WTC11 (cell line): Measurements from ENCODE around the gene LHX2. TPM values are rescaled to one million over a fixed set of nuclear protein-coding genes. Genes with fewer than 3 reads are reported as not detected.

Experiments used
- ATAC-seq: fragments of 200-7000 bp; cut with Tn5 transposase; 2 replicates; pipeline ENCODE4 v1.10.0; 2021; ENCODE audit warnings: mild to moderate bottlenecking, moderate library complexity
- CTCF ChIA-PET: fragments of 300-600 bp; sonication (Branson Sonifier 250); formaldehyde crosslinking; loops from one replicate; lab custom pipeline; 2021; ENCODE audit warnings: antibody characterized with exemption; lab: Charles Lee
- POLR2A ChIA-PET: fragments of 350-600 bp; sonication (Branson Sonifier 250); formaldehyde crosslinking; loops from one replicate; lab custom pipeline; 2021; ENCODE audit warnings: antibody characterized with exemption; lab: Charles Lee
- DNase-seq: peaks from one replicate; pipeline ENCODE4 v3.0.0; 2021; ENCODE audit warnings: low spot score
- H3K27ac Mint-ChIP-seq: 2 replicates; pipeline ENCODE4 v1.8.0; 2021; ENCODE audit warnings: mixed read lengths
- H3K27me3 Mint-ChIP-seq: 2 replicates; pipeline ENCODE4 v1.8.0; 2021; ENCODE audit warnings: low read depth, mild to moderate bottlenecking, moderate library complexity, mixed read lengths
- H3K36me3 Mint-ChIP-seq: 2 replicates; pipeline ENCODE4 v1.8.0; 2021; ENCODE audit warnings: mixed read lengths
- H3K4me1 Mint-ChIP-seq: 2 replicates; pipeline ENCODE4 v1.8.0; 2022; ENCODE audit warnings: mixed read lengths
- H3K4me3 Mint-ChIP-seq: 2 replicates; pipeline ENCODE4 v1.8.0; 2021; ENCODE audit warnings: mild to moderate bottlenecking, moderate library complexity, mixed read lengths
- H3K9me3 Mint-ChIP-seq: 2 replicates; pipeline ENCODE4 v1.8.0; 2021; ENCODE audit warnings: mixed read lengths
- ESRRA ChIP-seq: sonication (generic); formaldehyde crosslinking; IDR thresholded peaks from 2 replicates; pipeline ENCODE4 v1.8.1; 2022; ENCODE audit warnings: mild to moderate bottlenecking, missing genetic modification reagents, borderline replicate concordance
- JAZF1 ChIP-seq: fragments of 250-450 bp; sonication (Bioruptor Pico); IDR thresholded peaks from 2 replicates; pipeline ENCODE4 v1.9.0; 2021; ENCODE audit warnings: moderate library complexity, mild to moderate bottlenecking, inconsistent platforms
- JUN ChIP-seq: sonication (generic); formaldehyde crosslinking; IDR thresholded peaks from 2 replicates; pipeline ENCODE4 v1.8.0; 2023; ENCODE audit warnings: mild to moderate bottlenecking, missing genetic modification reagents
- PRRX2 ChIP-seq: fragments of 250-450 bp; sonication (Bioruptor Pico); IDR thresholded peaks from 2 replicates; pipeline ENCODE4 v1.8.0; 2021; ENCODE audit warnings: mild to moderate bottlenecking
- SMAD3 ChIP-seq: sonication (generic); formaldehyde crosslinking; IDR thresholded peaks from 2 replicates; pipeline ENCODE4 v1.8.0; 2022; ENCODE audit warnings: missing genetic modification reagents, mild to moderate bottlenecking, borderline replicate concordance
- TEAD1 ChIP-seq: sonication (generic); formaldehyde crosslinking; IDR thresholded peaks from 2 replicates; pipeline ENCODE4 v1.8.0; 2022; ENCODE audit warnings: mild to moderate bottlenecking, missing genetic modification reagents
- ZBTB21 ChIP-seq: sonication (generic); formaldehyde crosslinking; IDR thresholded peaks from 2 replicates; pipeline ENCODE4 v1.8.1; 2023; ENCODE audit warnings: mild to moderate bottlenecking, missing genetic modification reagents, borderline replicate concordance
- ZNF423 ChIP-seq: fragments of 250-450 bp; sonication (Bioruptor Pico); IDR thresholded peaks from 2 replicates; pipeline ENCODE4 v2.1.2; 2022; ENCODE audit warnings: mild to moderate bottlenecking, moderate library complexity
- ZNF671 ChIP-seq: fragments of 250-450 bp; sonication (Bioruptor Pico); IDR thresholded peaks from 2 replicates; pipeline ENCODE4 v1.8.0; 2021; ENCODE audit warnings: mild to moderate bottlenecking
- total RNA-seq: library from RNA; stranded (reverse); gene quantifications from 3 replicates; pipeline ENCODE4 v1.2.3, GENCODE V29; 2021
- TF ChIP-seq, protein P1 (sequence below): sonication (generic); formaldehyde crosslinking; IDR thresholded peaks from 2 replicates; pipeline ENCODE4 v1.8.1; 2022; ENCODE audit warnings: low read depth, mild to moderate bottlenecking, moderate library complexity, missing genetic modification reagents, borderline replicate concordance
- TF ChIP-seq, protein P2 (sequence below): sonication (generic); formaldehyde crosslinking; conservative IDR thresholded peaks from 2 replicates; pipeline ENCODE4 v1.8.1; 2023; ENCODE audit warnings: mild to moderate bottlenecking, low read depth, missing genetic modification reagents, moderate library complexity
- TF ChIP-seq, protein P3 (sequence below): sonication (generic); formaldehyde crosslinking; IDR thresholded peaks from 2 replicates; pipeline ENCODE4 v1.8.0; 2023; ENCODE audit warnings: mild to moderate bottlenecking, missing genetic modification reagents
- TF ChIP-seq, protein P4 (sequence below): sonication (generic); formaldehyde crosslinking; IDR thresholded peaks from 2 replicates; pipeline ENCODE4 v1.8.1; 2022; ENCODE audit warnings: mild to moderate bottlenecking, missing genetic modification reagents, moderate library complexity, borderline replicate concordance
- TF ChIP-seq, protein P5 (sequence below): sonication (generic); formaldehyde crosslinking; IDR thresholded peaks from 2 replicates; pipeline ENCODE4 v1.8.1; 2022; ENCODE audit warnings: mild to moderate bottlenecking, moderate library complexity, missing genetic modification reagents
- TF ChIP-seq, protein P6 (sequence below): sonication (generic); formaldehyde crosslinking; IDR thresholded peaks from 2 replicates; pipeline ENCODE4 v1.8.1; 2023; ENCODE audit warnings: mild to moderate bottlenecking, moderate library complexity, missing genetic modification reagents

LHX2 gene
- total RNA-seq, 1 experiment from 2014 or later = 0.42 TPM

DNA sequence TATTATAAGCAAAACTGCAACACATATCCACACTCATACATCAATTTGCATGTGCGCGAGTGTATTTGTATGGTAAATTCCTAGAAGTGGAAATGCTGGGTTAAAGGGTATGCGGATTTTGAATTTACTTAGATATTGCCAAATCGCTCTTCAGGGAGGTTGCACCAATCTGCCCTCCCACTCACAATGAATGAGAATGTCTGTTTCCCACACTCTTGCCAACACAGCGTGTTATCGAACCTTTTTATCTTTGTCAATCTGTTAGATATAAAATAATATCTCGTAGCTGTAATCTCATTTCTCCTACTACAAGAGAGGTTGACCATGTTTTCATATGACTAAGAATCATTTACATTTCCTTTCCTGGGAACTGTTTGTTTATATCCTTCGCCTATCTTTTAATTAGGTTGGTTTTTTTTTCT, 35.7 kb downstream of the LHX2 start:
- TF ChIP-seq TEAD1 (CRISPR knock-in tag) = no peak
- TF ChIP-seq, protein P1, sequence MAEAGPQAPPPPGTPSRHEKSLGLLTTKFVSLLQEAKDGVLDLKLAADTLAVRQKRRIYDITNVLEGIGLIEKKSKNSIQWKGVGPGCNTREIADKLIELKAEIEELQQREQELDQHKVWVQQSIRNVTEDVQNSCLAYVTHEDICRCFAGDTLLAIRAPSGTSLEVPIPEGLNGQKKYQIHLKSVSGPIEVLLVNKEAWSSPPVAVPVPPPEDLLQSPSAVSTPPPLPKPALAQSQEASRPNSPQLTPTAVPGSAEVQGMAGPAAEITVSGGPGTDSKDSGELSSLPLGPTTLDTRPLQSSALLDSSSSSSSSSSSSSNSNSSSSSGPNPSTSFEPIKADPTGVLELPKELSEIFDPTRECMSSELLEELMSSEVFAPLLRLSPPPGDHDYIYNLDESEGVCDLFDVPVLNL (CRISPR knock-in tag) = no peak
- TF ChIP-seq SMAD3 (CRISPR knock-in tag) = no peak
- no peak for TF ChIP-seq JAZF1 (CRISPR knock-in tag)
- TF ChIP-seq ZBTB21 (CRISPR knock-in tag) = no peak
- TF ChIP-seq, all 79 proteins: peak for 0
- H3K36me3 Mint-ChIP-seq = no peaks in the 10 kb centered on the region
- no peak overlapping the region for H3K4me3 Mint-ChIP-seq
- peaks cover 45% of the 10 kb centered on the region for H3K27me3 Mint-ChIP-seq
- no peak overlapping the region for H3K27ac Mint-ChIP-seq
- ATAC-seq = no peak
- peaks cover 7% of the 10 kb centered on the region; the same call in 1 of the 2 replicates for H3K4me1 Mint-ChIP-seq
- CTCF ChIA-PET = no interaction called here
- DNase-seq = no peak
- POLR2A ChIA-PET = no interaction called here
- no peaks in the 10 kb centered on the region for H3K9me3 Mint-ChIP-seq

DNA sequence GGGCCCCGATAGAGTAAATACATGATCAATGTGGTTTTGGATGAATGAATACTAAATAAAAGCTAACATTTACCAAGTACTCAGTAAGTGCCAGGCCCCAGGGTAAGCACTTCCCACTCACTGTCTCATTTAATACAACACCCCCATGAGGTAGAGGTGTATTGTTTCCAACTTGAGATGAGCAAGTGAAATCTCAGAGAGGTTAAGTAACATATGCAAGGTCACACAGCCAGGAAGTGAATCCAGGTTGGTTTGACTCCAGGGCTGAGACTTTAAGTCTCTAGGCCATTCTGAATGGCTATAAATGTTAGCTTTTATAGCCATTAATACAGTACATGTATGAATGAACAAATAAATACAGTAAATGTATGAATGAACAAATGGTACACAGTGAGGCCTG, 39.4 kb downstream of the LHX2 start:
- no peak for DNase-seq
- ChIA-PET POLR2A (no interaction called here), CTCF (interaction anchor here (1.3 to 2.6 kb wide), 3 partner anchors 10 to 60 kb away, joined by 3 to 15 read pairs (median 4); no protein-coding TSS in a partner anchor)
- H3K36me3 Mint-ChIP-seq = no peaks in the 10 kb centered on the region
- TF ChIP-seq ZNF671 = no peak
- TF ChIP-seq, protein P2, sequence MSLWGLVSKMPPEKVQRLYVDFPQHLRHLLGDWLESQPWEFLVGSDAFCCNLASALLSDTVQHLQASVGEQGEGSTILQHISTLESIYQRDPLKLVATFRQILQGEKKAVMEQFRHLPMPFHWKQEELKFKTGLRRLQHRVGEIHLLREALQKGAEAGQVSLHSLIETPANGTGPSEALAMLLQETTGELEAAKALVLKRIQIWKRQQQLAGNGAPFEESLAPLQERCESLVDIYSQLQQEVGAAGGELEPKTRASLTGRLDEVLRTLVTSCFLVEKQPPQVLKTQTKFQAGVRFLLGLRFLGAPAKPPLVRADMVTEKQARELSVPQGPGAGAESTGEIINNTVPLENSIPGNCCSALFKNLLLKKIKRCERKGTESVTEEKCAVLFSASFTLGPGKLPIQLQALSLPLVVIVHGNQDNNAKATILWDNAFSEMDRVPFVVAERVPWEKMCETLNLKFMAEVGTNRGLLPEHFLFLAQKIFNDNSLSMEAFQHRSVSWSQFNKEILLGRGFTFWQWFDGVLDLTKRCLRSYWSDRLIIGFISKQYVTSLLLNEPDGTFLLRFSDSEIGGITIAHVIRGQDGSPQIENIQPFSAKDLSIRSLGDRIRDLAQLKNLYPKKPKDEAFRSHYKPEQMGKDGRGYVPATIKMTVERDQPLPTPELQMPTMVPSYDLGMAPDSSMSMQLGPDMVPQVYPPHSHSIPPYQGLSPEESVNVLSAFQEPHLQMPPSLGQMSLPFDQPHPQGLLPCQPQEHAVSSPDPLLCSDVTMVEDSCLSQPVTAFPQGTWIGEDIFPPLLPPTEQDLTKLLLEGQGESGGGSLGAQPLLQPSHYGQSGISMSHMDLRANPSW (CRISPR knock-in tag) = no peak
- no peak for TF ChIP-seq ESRRA (CRISPR knock-in tag)
- TF ChIP-seq, protein P3, sequence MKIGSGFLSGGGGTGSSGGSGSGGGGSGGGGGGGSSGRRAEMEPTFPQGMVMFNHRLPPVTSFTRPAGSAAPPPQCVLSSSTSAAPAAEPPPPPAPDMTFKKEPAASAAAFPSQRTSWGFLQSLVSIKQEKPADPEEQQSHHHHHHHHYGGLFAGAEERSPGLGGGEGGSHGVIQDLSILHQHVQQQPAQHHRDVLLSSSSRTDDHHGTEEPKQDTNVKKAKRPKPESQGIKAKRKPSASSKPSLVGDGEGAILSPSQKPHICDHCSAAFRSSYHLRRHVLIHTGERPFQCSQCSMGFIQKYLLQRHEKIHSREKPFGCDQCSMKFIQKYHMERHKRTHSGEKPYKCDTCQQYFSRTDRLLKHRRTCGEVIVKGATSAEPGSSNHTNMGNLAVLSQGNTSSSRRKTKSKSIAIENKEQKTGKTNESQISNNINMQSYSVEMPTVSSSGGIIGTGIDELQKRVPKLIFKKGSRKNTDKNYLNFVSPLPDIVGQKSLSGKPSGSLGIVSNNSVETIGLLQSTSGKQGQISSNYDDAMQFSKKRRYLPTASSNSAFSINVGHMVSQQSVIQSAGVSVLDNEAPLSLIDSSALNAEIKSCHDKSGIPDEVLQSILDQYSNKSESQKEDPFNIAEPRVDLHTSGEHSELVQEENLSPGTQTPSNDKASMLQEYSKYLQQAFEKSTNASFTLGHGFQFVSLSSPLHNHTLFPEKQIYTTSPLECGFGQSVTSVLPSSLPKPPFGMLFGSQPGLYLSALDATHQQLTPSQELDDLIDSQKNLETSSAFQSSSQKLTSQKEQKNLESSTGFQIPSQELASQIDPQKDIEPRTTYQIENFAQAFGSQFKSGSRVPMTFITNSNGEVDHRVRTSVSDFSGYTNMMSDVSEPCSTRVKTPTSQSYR = no peak
- H3K27me3 Mint-ChIP-seq = peaks cover 18% of the 10 kb centered on the region
- peaks cover 7% of the 10 kb centered on the region; the same call in 1 of the 2 replicates for H3K4me1 Mint-ChIP-seq
- H3K27ac Mint-ChIP-seq = no peak overlapping the region
- no peak overlapping the region for H3K4me3 Mint-ChIP-seq
- H3K9me3 Mint-ChIP-seq = peaks cover 7% of the 10 kb centered on the region
- ATAC-seq = no peak

DNA sequence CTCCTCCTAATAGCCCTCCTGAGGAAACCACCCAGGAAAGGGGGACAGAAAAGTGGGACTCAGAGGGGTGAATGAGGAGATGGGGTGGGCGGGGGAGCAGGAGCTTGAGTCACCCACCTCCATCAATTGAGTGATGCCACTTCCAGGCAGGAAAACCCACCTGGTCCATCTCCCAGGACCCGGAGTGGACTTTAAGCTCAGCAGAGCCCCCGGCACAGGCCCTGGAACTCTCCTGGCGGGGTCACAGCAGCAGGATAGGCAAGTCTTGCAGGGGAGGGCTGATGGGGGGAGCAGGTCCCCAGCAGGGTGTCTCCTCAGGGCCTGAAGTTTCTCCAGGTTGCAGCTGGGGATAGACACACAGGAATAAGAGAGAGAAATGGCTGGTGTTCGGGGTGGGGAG, 40.8 kb downstream of the LHX2 start:
- Mint-ChIP-seq H3K4me3 (no peak overlapping the region), H3K27ac (no peak overlapping the region), H3K4me1 (peaks cover 1% of the 10 kb centered on the region; the same call in 1 of the 2 replicates), H3K9me3 (peaks cover 7% of the 10 kb centered on the region), H3K27me3 (peaks cover 5% of the 10 kb centered on the region; the same call in 1 of the 2 replicates), H3K36me3 (no peaks in the 10 kb centered on the region)
- ChIA-PET CTCF (interaction anchor here (0.9 to 2.6 kb wide), 4 partner anchors 11 to 273 kb away, joined by 3 to 15 read pairs (median 4); no protein-coding TSS in a partner anchor), POLR2A (no interaction called here)
- ATAC-seq = no peak
- no peak for DNase-seq
- TF ChIP-seq SMAD3 (CRISPR knock-in tag) (no peak), ZNF423 (no peak), JUN (CRISPR knock-in tag) (no peak), PRRX2 (no peak)
- TF ChIP-seq, protein P4, sequence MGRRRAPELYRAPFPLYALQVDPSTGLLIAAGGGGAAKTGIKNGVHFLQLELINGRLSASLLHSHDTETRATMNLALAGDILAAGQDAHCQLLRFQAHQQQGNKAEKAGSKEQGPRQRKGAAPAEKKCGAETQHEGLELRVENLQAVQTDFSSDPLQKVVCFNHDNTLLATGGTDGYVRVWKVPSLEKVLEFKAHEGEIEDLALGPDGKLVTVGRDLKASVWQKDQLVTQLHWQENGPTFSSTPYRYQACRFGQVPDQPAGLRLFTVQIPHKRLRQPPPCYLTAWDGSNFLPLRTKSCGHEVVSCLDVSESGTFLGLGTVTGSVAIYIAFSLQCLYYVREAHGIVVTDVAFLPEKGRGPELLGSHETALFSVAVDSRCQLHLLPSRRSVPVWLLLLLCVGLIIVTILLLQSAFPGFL (CRISPR knock-in tag) = no peak
- TF ChIP-seq, protein P1 (CRISPR knock-in tag) = no peak
- TF ChIP-seq, protein P5, sequence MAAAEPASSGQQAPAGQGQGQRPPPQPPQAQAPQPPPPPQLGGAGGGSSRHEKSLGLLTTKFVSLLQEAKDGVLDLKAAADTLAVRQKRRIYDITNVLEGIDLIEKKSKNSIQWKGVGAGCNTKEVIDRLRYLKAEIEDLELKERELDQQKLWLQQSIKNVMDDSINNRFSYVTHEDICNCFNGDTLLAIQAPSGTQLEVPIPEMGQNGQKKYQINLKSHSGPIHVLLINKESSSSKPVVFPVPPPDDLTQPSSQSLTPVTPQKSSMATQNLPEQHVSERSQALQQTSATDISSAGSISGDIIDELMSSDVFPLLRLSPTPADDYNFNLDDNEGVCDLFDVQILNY (CRISPR knock-in tag) = no peak
- TF ChIP-seq, protein P2 (CRISPR knock-in tag) = no peak
- TF ChIP-seq, protein P6, sequence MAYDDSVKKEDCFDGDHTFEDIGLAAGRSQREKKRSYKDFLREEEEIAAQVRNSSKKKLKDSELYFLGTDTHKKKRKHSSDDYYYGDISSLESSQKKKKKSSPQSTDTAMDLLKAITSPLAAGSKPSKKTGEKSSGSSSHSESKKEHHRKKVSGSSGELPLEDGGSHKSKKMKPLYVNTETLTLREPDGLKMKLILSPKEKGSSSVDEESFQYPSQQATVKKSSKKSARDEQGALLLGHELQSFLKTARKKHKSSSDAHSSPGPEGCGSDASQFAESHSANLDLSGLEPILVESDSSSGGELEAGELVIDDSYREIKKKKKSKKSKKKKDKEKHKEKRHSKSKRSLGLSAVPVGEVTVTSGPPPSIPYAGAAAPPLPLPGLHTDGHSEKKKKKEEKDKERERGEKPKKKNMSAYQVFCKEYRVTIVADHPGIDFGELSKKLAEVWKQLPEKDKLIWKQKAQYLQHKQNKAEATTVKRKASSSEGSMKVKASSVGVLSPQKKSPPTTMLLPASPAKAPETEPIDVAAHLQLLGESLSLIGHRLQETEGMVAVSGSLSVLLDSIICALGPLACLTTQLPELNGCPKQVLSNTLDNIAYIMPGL (CRISPR knock-in tag) = no peak
